ENCODE data around the gene LRRN2. TPM values are rescaled to one million over a fixed set of nuclear protein-coding genes. Genes with fewer than 3 reads are reported as not detected.

LRRN2 gene
- total RNA-seq, 1 donor from 2014 or later: 4.9 TPM

DNA sequence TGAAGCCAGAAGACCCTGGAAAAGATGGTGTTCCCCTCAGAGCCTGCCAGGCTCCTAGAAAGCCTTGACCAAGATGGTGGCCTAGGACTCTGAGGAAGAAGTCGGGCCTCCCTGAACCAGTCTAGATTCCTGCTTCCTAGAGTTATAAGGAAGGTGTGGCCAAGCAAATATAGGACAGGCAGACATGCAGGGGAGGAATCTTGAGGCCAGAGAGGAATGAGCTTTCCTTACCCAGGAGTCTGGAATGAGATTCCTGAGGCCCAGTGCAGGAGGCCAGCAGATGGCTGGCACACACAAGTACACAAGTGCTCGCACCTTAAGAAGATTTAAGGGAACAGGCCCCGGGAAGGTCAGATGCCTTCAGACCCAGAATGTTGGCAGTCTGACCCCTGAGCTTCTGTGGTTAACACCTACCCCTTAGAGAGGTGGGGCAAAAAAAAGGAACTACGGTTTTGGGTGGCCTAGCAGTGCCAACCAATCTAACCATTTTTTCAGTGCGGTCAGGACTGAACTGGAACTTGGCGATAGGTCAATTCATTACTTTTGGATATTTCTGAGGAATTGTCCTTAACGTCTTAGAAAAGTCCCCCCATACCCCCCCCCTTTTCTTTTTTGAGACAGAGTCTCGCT, 96.0 kb downstream of the LRRN2 start:
- H3K4me2 ChIP-seq (ENCODE audit: low read length): no peak overlapping the region
- Mint-ChIP-seq H3K4me1 (ENCODE audit: low read depth, unreplicated experiment) (peaks cover 18% of the 10 kb centered on the region), H3K36me3 (ENCODE audit: low read depth, unreplicated experiment) (no peaks in the 10 kb centered on the region), H3K27me3 (ENCODE audit: low read depth, unreplicated experiment) (peaks cover 9% of the 10 kb centered on the region), H3K4me3 (ENCODE audit: unreplicated experiment) (no peak overlapping the region), H3K9me3 (ENCODE audit: unreplicated experiment) (no peaks in the 10 kb centered on the region), H3K27ac (ENCODE audit: unreplicated experiment) (peak overlapping the region; percentile 53)
- H3K27me3 ChIP-seq (ENCODE audit: insufficient read depth, low read length): no peaks in the 10 kb centered on the region
- no peaks in the 10 kb centered on the region for H3K9me3 ChIP-seq (ENCODE audit: insufficient read depth, low read depth, low read length)
- no peak overlapping the region for H3K9ac ChIP-seq (ENCODE audit: low read length)
- H3K79me2 ChIP-seq (ENCODE audit: insufficient read depth, low read length): no peaks in the 10 kb centered on the region
- no peaks in the 10 kb centered on the region for H3K36me3 ChIP-seq (ENCODE audit: insufficient read depth, low read length)
- peaks cover 11% of the 10 kb centered on the region for H3K4me1 ChIP-seq (ENCODE audit: insufficient read depth, low read length)
- H3K27ac ChIP-seq (ENCODE audit: low read depth, low read length): no peak overlapping the region
- no peak overlapping the region for H3K4me3 ChIP-seq (ENCODE audit: insufficient read depth, low read depth, low read length)
- FAIRE-seq (peak; percentile 34), DNase-seq (ENCODE audit: low read depth) (peak; percentile 43)
- no peaks in the 10 kb centered on the region for H4K20me1 ChIP-seq (ENCODE audit: insufficient read depth, low read length)
- no peak for TF ChIP-seq EZH2 (IDR thresholded peaks at IDR 0.05; ENCODE audit: insufficient read depth, low read length)
- TF ChIP-seq, protein P1, sequence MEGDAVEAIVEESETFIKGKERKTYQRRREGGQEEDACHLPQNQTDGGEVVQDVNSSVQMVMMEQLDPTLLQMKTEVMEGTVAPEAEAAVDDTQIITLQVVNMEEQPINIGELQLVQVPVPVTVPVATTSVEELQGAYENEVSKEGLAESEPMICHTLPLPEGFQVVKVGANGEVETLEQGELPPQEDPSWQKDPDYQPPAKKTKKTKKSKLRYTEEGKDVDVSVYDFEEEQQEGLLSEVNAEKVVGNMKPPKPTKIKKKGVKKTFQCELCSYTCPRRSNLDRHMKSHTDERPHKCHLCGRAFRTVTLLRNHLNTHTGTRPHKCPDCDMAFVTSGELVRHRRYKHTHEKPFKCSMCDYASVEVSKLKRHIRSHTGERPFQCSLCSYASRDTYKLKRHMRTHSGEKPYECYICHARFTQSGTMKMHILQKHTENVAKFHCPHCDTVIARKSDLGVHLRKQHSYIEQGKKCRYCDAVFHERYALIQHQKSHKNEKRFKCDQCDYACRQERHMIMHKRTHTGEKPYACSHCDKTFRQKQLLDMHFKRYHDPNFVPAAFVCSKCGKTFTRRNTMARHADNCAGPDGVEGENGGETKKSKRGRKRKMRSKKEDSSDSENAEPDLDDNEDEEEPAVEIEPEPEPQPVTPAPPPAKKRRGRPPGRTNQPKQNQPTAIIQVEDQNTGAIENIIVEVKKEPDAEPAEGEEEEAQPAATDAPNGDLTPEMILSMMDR (IDR thresholded peaks at IDR 0.05; ENCODE audit: insufficient read depth, low read depth, low read length): no peak
- no peak overlapping the region for H2AFZ ChIP-seq (ENCODE audit: low read depth, low read length)

DNA sequence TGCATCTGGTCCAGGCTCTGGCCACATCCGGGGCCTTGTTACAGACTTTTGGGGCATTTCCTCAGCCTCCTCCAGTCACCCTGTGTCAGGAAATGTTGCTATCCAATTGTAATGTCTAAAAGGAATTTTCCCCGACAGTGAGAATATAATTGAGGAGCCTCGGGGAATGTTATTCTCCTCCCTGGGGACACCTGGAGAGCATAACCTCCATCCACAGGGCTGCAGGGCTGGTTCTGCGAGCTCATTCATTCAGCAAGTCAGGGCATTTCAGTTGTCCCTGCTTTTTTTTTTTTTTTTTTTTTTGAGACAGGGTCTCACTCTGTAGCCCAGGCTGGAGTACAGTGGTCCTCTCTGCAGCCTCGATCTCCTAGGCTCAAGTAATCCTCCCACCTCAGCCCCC, 96.7 kb downstream of the LRRN2 start:
- no peak overlapping the region for H3K4me3 Mint-ChIP-seq (ENCODE audit: unreplicated experiment)
- no peak overlapping the region for H2AFZ ChIP-seq (ENCODE audit: low read depth, low read length)
- no peak for DNase-seq (ENCODE audit: low read depth)
- H3K4me1 ChIP-seq (ENCODE audit: insufficient read depth, low read length): peaks cover 11% of the 10 kb centered on the region
- H3K9ac ChIP-seq (ENCODE audit: low read length): no peak overlapping the region
- TF ChIP-seq, protein P1 (IDR thresholded peaks at IDR 0.05; ENCODE audit: insufficient read depth, low read depth, low read length): no peak
- no peak for TF ChIP-seq EZH2 (IDR thresholded peaks at IDR 0.05; ENCODE audit: insufficient read depth, low read length)
- FAIRE-seq: no peak
- H3K9me3 Mint-ChIP-seq (ENCODE audit: unreplicated experiment): no peaks in the 10 kb centered on the region
- no peaks in the 10 kb centered on the region for H3K27me3 ChIP-seq (ENCODE audit: insufficient read depth, low read length)
- H3K27me3 Mint-ChIP-seq (ENCODE audit: low read depth, unreplicated experiment): peaks cover 11% of the 10 kb centered on the region
- H3K36me3 Mint-ChIP-seq (ENCODE audit: low read depth, unreplicated experiment): no peaks in the 10 kb centered on the region
- H3K79me2 ChIP-seq (ENCODE audit: insufficient read depth, low read length): no peaks in the 10 kb centered on the region
- no peaks in the 10 kb centered on the region for H3K36me3 ChIP-seq (ENCODE audit: insufficient read depth, low read length)
- no peak overlapping the region for H3K4me3 ChIP-seq (ENCODE audit: insufficient read depth, low read depth, low read length)
- no peak overlapping the region for H3K27ac Mint-ChIP-seq (ENCODE audit: unreplicated experiment)
- peaks cover 18% of the 10 kb centered on the region for H3K4me1 Mint-ChIP-seq (ENCODE audit: low read depth, unreplicated experiment)
- H4K20me1 ChIP-seq (ENCODE audit: insufficient read depth, low read length): no peaks in the 10 kb centered on the region
- H3K4me2 ChIP-seq (ENCODE audit: low read length): no peak overlapping the region
- H3K9me3 ChIP-seq (ENCODE audit: insufficient read depth, low read depth, low read length): no peaks in the 10 kb centered on the region
- no peak overlapping the region for H3K27ac ChIP-seq (ENCODE audit: low read depth, low read length)

DNA sequence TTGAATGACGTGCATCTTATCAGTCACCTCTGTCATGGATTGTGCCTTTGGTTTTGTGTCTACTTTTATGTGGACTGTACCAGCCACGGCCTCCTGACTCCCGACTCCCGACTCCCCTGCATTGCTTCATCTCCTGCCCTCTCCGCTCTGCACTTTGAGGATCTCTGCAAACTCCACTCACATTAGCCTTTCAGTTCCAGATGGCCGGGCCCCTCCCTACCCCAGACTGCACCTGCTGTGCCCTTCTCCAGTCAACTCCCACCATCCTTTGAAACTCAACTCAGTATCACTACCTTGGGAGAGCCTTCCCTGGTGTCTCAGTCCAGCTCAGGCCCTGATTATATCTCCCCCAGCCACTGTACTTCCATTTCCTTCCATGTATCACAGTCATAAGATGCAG, 97.9 kb downstream of the LRRN2 start:
- TF ChIP-seq, protein P1 (IDR thresholded peaks at IDR 0.05; ENCODE audit: insufficient read depth, low read depth, low read length): no peak
- TF ChIP-seq EZH2 (IDR thresholded peaks at IDR 0.05; ENCODE audit: insufficient read depth, low read length): no peak
- Mint-ChIP-seq H3K27me3 (ENCODE audit: low read depth, unreplicated experiment) (peaks cover 12% of the 10 kb centered on the region), H3K27ac (ENCODE audit: unreplicated experiment) (no peak overlapping the region), H3K4me1 (ENCODE audit: low read depth, unreplicated experiment) (peaks cover 18% of the 10 kb centered on the region), H3K4me3 (ENCODE audit: unreplicated experiment) (no peak overlapping the region), H3K9me3 (ENCODE audit: unreplicated experiment) (no peaks in the 10 kb centered on the region), H3K36me3 (ENCODE audit: low read depth, unreplicated experiment) (peaks cover 2% of the 10 kb centered on the region)
- no peak overlapping the region for H3K4me2 ChIP-seq (ENCODE audit: low read length)
- no peaks in the 10 kb centered on the region for H3K79me2 ChIP-seq (ENCODE audit: insufficient read depth, low read length)
- H4K20me1 ChIP-seq (ENCODE audit: insufficient read depth, low read length): no peaks in the 10 kb centered on the region
- DNase-seq (ENCODE audit: low read depth) (no peak), FAIRE-seq (no peak)
- no peak overlapping the region for H3K4me3 ChIP-seq (ENCODE audit: insufficient read depth, low read depth, low read length)
- H3K27ac ChIP-seq (ENCODE audit: low read depth, low read length): no peak overlapping the region
- H3K4me1 ChIP-seq (ENCODE audit: insufficient read depth, low read length): peaks cover 11% of the 10 kb centered on the region
- no peak overlapping the region for H2AFZ ChIP-seq (ENCODE audit: low read depth, low read length)
- H3K36me3 ChIP-seq (ENCODE audit: insufficient read depth, low read length): no peaks in the 10 kb centered on the region
- H3K9me3 ChIP-seq (ENCODE audit: insufficient read depth, low read depth, low read length): no peaks in the 10 kb centered on the region
- H3K27me3 ChIP-seq (ENCODE audit: insufficient read depth, low read length): no peaks in the 10 kb centered on the region
- H3K9ac ChIP-seq (ENCODE audit: low read length): no peak overlapping the region

Measured in astrocyte (in vitro differentiated cells and primary cell).